Adrenal gland (tissue), 12 donors: ENCODE measurements around the gene TLR10. TPM values are rescaled to one million over a fixed set of nuclear protein-coding genes. Genes with fewer than 3 reads are reported as not detected.

Experiments
- DNase-seq, 7 donors: peaks; one replicate each; pipeline ENCODE4 v3.0.0-alpha.2; 2019 to 2020
- H3K27ac ChIP-seq, 5 donors: fragments of 200-600 bp; sonication (generic) in 4 of 5; 1 replicate in 3 of 5; 2 replicates in 2 of 5; pipeline versions ENCODE4 v1.5.1 to v1.8.0; 2016 to 2020; ENCODE audit warnings: mild to moderate bottlenecking in 1 of 5
- H3K27me3 ChIP-seq: fragments of 200-600 bp; 2 replicates; pipeline ENCODE4 v1.8.0; 2021
- H3K36me3 ChIP-seq, 2 donors: fragments of 200-600 bp; replicated peaks in 1 of 2; 1 replicate in 1 of 2; 2 replicates in 1 of 2; pipeline versions ENCODE4 v1.5.1 to v1.8.0; 2018 to 2022
- H3K4me1 ChIP-seq, 2 donors: fragments of 200-600 bp; replicated peaks in 1 of 2; 1 replicate in 1 of 2; 2 replicates in 1 of 2; pipeline versions ENCODE4 v1.5.1 to v1.8.0; 2018 to 2021
- H3K4me3 ChIP-seq, 4 donors: fragments of 200-600 bp; sonication (generic) in 3 of 4; one replicate each; pipeline ENCODE4 v1.5.1; 2016 to 2018
- H3K9me3 ChIP-seq, 3 donors: fragments of 200-600 bp; sonication (generic) in 1 of 3; replicated peaks in 1 of 3; 1 replicate in 2 of 3; 2 replicates in 1 of 3; pipeline versions ENCODE4 v1.5.1 to v1.8.0; 2016 to 2021
- POLR2A ChIP-seq, 2 donors: fragments of 450-650 bp; IDR thresholded peaks; one replicate each; pipeline ENCODE4 v1.6.1; 2017; ENCODE audit warnings: antibody characterized with exemption in 2 of 2, mild to moderate bottlenecking in 2 of 2, moderate library complexity in 1 of 2
- WGBS, 4 donors: extraction: QIAGEN DNeasy Blood & Tissue Kit in 2 of 4; methylation state at CpG; one replicate each; pipeline versions ENCODE4 v1.1.5 to v1.1.7; 2013 to 2017; 5-methylcytosine and 5-hydroxymethylcytosine counted together
- intact Hi-C, 2 donors: fragments of 100-400 bp; cut with DNase I; formaldehyde crosslinking; loops; one replicate each; pipeline versions ENCODE4 v1.14.1 to v1.15.0; 2022 to 2023
- polyA plus RNA-seq, 3 donors: library from polyadenylated mRNA; stranded (reverse); fragments of 200-250 nt in 2 of 3; fragments of 350-450 nt in 1 of 3; fragmentation: Illumina TruSeq in 1 of 3; extraction: RNeasy Lipid Tissue Mini Kit (QIAGEN cat#74804) in 1 of 3; gene quantifications; one replicate each; pipeline ENCODE4 v1.2.3, GENCODE V29; 2013 to 2014
- total RNA-seq, 9 donors: library from RNA; depleted of rRNA in 4 of 9; stranded (reverse); fragments of >200 nt in 4 of 9; fragments of 120-200 nt in 1 of 9; fragmentation: NEBNext Ultra II Directional in 1 of 9; extraction: Animal tissue kit (Norgen Biotek cat#: 25700) in 1 of 9; gene quantifications; one replicate each; pipeline versions ENCODE4 v1.1.0 to v1.2.4, GENCODE V29; 2013 to 2023
- TF ChIP-seq, protein P1 (sequence below), 6 experiments: fragments of 450-650 bp in 4 of 6; fragments of 200-600 bp in 2 of 6; sonication (generic) in 1 of 6; IDR thresholded peaks; 1 replicate in 5 of 6; 2 replicates in 1 of 6; pipeline versions ENCODE4 v1.5.1 to v1.8.0; 2016 to 2021; ENCODE audit warnings: antibody characterized with exemption in 6 of 6, mild to moderate bottlenecking in 2 of 6, moderate library complexity in 1 of 6
- donor health status: healthy with polysubstance abuse.
- donor health status: Bipolar disorder and iron deficiency.
- donor health status: DM: yes; HTN: yes; CAD: no.
- donor health status: DM: no; HTN: no; CAD: no.
- donor health status: DM: no; HTN: no; CAD: no.
- donor health status: DM: yes; HTN: yes; CAD: no.

TLR10 gene
- total and polyA plus RNA-seq, 12 donors: 0.11 to 0.60 (median 0.19) TPM; not detected in 3

DNA sequence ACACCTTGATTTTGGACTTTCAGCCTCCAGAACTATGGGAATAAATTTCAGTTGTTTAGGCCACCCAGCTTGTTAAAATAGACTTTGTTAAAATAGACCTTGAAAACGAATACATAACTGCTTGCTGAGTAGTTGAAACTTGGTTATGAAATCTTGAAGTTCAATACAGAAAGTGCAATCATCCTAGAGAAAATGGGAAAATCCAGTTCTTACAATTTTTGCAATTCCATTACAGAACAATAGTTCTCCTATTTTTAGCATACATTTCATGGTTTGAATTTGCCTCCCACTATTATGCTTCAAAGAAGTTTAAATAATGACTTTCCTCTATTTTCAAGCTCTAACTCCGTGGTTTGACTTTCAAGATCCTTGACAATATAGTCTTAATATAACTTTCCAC lies 11.3 kb upstream of the TLR10 start:
- no peak for DNase-seq
- WGBS, 4 donors: 55 to 65% (median 60%) methylated on average over 2 of the region's 2 CpGs
- H3K27me3 ChIP-seq: no peaks in the 10 kb centered on the region
- intact Hi-C loops: no loop called here
- H3K27ac ChIP-seq: no peak overlapping the region
- TF ChIP-seq POLR2A (IDR thresholded peaks at IDR 0.05): no peak
- TF ChIP-seq, protein P1, sequence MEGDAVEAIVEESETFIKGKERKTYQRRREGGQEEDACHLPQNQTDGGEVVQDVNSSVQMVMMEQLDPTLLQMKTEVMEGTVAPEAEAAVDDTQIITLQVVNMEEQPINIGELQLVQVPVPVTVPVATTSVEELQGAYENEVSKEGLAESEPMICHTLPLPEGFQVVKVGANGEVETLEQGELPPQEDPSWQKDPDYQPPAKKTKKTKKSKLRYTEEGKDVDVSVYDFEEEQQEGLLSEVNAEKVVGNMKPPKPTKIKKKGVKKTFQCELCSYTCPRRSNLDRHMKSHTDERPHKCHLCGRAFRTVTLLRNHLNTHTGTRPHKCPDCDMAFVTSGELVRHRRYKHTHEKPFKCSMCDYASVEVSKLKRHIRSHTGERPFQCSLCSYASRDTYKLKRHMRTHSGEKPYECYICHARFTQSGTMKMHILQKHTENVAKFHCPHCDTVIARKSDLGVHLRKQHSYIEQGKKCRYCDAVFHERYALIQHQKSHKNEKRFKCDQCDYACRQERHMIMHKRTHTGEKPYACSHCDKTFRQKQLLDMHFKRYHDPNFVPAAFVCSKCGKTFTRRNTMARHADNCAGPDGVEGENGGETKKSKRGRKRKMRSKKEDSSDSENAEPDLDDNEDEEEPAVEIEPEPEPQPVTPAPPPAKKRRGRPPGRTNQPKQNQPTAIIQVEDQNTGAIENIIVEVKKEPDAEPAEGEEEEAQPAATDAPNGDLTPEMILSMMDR (IDR thresholded peaks at IDR 0.05): no peak
- no peaks in the 10 kb centered on the region for H3K9me3 ChIP-seq
- H3K4me3 ChIP-seq: no peak overlapping the region
- H3K36me3 ChIP-seq: no peaks in the 10 kb centered on the region
- H3K4me1 ChIP-seq: no peaks in the 10 kb centered on the region

DNA sequence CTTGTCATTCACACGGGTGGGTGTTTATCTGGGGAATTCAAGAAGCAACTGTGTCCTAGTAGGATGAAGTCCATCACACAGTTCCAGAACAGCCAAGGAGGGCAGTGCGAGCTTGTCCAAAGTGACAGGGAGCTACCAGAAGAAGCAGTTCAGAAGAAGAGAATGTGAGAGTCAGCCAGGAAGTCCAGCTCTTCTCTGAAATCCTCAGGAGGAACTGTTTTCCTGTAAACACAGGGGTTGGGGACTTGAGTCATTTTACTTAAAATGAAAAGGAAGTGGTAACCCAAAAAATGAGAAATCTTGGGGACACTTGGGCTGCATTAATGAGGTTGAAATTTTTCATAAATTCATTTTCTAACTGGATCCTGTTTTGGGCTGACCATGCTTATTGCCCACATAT lies 8.2 kb upstream of the TLR10 start:
- no peak overlapping the region for H3K27ac ChIP-seq
- WGBS, 4 donors: 48 to 73% (median 60%) methylated on average over 2 of the region's 2 CpGs
- DNase-seq: no peak
- no peak overlapping the region for H3K4me3 ChIP-seq
- no peaks in the 10 kb centered on the region for H3K9me3 ChIP-seq
- intact Hi-C loops: no loop called here
- TF ChIP-seq, protein P1 (IDR thresholded peaks at IDR 0.05): no peak
- TF ChIP-seq POLR2A (IDR thresholded peaks at IDR 0.05): no peak
- H3K27me3 ChIP-seq: no peaks in the 10 kb centered on the region
- H3K4me1 ChIP-seq: no peaks in the 10 kb centered on the region
- H3K36me3 ChIP-seq: no peaks in the 10 kb centered on the region

DNA sequence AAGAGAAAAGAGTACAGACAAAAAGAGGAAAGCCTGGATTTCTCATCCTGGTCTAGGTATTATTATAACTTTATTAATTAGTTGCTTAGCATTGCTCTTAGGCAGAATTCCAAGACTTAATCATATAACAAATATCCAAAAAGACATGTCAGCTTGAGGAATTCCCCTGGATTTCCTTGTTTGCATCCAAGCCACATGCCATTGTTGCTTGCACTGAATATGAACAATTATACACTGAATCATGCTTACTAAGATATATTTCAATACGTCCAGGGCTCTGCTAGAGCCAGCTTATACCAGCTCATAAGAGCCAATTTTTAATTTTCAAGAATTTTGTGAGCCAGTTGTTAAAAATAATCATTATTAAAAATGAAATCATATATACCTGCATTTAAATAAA lies 5.5 kb upstream of the TLR10 start:
- no peak for TF ChIP-seq POLR2A (IDR thresholded peaks at IDR 0.05)
- TF ChIP-seq, protein P1 (IDR thresholded peaks at IDR 0.05): no peak
- no peak overlapping the region for H3K27ac ChIP-seq
- no peaks in the 10 kb centered on the region for H3K4me1 ChIP-seq
- no peaks in the 10 kb centered on the region for H3K27me3 ChIP-seq
- intact Hi-C loops: no loop called here
- H3K4me3 ChIP-seq: no peak overlapping the region
- no peaks in the 10 kb centered on the region for H3K36me3 ChIP-seq
- no peaks in the 10 kb centered on the region for H3K9me3 ChIP-seq
- WGBS, 4 donors: 59 to 81% (median 69%) methylated on average over 1 of the region's 1 CpG
- DNase-seq: no peak

DNA sequence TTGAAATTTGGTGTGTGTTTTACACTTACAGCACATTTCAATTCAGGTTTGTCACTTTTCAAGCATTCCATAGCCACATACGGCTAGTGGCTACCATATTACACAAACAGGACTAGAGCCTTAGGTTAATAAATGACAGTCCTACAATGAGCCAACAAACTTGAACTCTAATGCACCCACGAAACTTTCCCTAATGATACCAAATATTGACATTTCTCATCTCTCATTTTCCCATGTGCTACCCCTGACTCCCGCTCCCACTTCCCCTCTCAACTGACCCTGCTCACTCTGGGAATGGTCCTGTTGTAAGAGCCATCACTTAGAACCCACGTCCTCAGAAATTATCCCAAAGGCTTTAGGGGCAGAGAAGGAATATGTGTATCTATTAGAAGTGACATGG lies 4.9 kb upstream of the TLR10 start:
- no peak overlapping the region for H3K27ac ChIP-seq
- H3K36me3 ChIP-seq: no peaks in the 10 kb centered on the region
- peaks cover 0 to 4% of the 10 kb centered on the region in 2 donors for H3K4me1 ChIP-seq
- no peak for DNase-seq
- H3K27me3 ChIP-seq: no peaks in the 10 kb centered on the region
- H3K4me3 ChIP-seq: no peak overlapping the region
- intact Hi-C loops: no loop called here
- no peaks in the 10 kb centered on the region for H3K9me3 ChIP-seq
- WGBS, 4 donors: 78 to 84% (median 80%) methylated on average over 4 of the region's 4 CpGs
- TF ChIP-seq, protein P1 (IDR thresholded peaks at IDR 0.05): no peak
- no peak for TF ChIP-seq POLR2A (IDR thresholded peaks at IDR 0.05)
